Measurements from ENCODE around the gene TMC1. TPM values are rescaled to one million over a fixed set of nuclear protein-coding genes. Genes with fewer than 3 reads are reported as not detected.
"Not testable (repeated sequence)": the region's sequence is repeated elsewhere in the genome, so short reads cannot be mapped to it uniquely, and the experiment has no call there.

TMC1 gene
- total RNA-seq, 2 experiments from 2014 or later, result not detected

- Histone ChIP-seq H3K4me3 (ENCODE audit: low read length) (no peak overlapping the region), H3K27me3 (ENCODE audit: control insufficient read depth in 1 of 2, insufficient read depth in 2 of 2, low read length in 2 of 2) (peaks cover 0 to 2% of the 10 kb centered on the region in 2 experiments), H3K36me3 (ENCODE audit: insufficient read depth, low read length) (no peaks in the 10 kb centered on the region), H3K4me1 (ENCODE audit: insufficient read depth, low read length) (no peaks in the 10 kb centered on the region), H3K27ac (ENCODE audit: low read depth in 1 of 2, low read length in 2 of 2) (no peak overlapping the region), H3K9me3 (ENCODE audit: control insufficient read depth in 1 of 2, insufficient read depth in 1 of 2, low read length in 2 of 2) (no peaks in the 10 kb centered on the region)
- TF ChIP-seq, protein P1, sequence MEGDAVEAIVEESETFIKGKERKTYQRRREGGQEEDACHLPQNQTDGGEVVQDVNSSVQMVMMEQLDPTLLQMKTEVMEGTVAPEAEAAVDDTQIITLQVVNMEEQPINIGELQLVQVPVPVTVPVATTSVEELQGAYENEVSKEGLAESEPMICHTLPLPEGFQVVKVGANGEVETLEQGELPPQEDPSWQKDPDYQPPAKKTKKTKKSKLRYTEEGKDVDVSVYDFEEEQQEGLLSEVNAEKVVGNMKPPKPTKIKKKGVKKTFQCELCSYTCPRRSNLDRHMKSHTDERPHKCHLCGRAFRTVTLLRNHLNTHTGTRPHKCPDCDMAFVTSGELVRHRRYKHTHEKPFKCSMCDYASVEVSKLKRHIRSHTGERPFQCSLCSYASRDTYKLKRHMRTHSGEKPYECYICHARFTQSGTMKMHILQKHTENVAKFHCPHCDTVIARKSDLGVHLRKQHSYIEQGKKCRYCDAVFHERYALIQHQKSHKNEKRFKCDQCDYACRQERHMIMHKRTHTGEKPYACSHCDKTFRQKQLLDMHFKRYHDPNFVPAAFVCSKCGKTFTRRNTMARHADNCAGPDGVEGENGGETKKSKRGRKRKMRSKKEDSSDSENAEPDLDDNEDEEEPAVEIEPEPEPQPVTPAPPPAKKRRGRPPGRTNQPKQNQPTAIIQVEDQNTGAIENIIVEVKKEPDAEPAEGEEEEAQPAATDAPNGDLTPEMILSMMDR (IDR thresholded peaks at IDR 0.05), result no peak
- DNase-seq (no peak), ATAC-seq (ENCODE audit: poor library complexity) (no peak)
- no peaks in the 10 kb centered on the region for H3K9me3 Mint-ChIP-seq
- no peaks in the 10 kb centered on the region for H3K4me1 Mint-ChIP-seq (ENCODE audit: low read depth)
- no peaks in the 10 kb centered on the region for H3K36me3 Mint-ChIP-seq (ENCODE audit: low read depth)
- intact Hi-C loops (cut with DNase I, micrococcal nuclease), result no loop called here
- H3K27me3 Mint-ChIP-seq, result no peaks in the 10 kb centered on the region
- ChIA-PET CTCF (interaction anchor here (1.0 kb wide), 1 partner anchor 225 kb away, joined by 4 read pairs; no protein-coding TSS in a partner anchor), POLR2A (no interaction called here)
- no peak overlapping the region for H3K27ac Mint-ChIP-seq
- H3K4me3 Mint-ChIP-seq, result no peak overlapping the region
These were observed 336.2 kb downstream of the TMC1 start for GRCh38 chr9:72857624-72857996.

DNA sequence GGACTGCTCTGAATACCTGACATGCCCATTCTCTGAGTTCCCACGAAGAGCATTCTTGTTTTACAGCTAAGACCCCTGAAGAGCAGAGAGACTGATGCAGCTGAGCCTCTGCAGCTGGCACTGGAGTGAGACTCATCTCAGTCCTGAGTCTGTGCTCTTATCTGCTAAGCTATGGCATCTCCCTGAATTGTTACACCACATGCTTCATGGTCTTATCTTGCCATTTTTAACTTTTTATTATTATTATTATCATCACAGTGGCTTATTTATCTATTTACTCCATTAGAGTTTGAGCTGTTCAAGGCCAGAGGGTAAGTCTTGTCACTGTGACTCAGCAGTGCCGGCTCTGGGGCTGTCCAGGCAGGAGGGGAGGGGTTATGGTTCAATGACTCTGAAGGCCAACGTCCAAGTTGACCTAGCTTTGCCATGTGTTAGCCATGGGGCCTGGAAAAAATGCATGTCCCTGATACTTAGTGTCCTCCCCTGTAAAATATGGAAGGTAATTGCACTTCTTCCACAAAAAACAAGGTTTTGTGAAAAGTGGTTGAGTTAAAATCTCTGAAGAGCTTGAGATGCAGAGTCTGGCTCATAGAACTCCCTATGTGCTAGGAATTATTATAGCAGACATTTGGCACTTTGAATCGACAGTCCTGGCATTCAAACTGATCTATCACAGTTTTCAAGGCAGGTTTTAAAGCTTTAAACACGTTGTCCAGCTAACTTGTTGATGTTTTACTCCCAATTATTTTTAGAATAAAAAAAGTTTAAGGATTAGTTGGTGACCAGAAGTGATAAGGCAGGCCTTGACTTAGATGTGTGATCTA, 336.9 kb downstream of the TMC1 start:
- intact Hi-C loops (cut with DNase I, micrococcal nuclease), result no loop called here
- ChIA-PET CTCF (no interaction called here), POLR2A (no interaction called here)
- no peaks in the 10 kb centered on the region for H3K9me3 ChIP-seq (ENCODE audit: control insufficient read depth in 1 of 2, insufficient read depth in 1 of 2, low read length in 2 of 2)
- TF ChIP-seq, protein P1 (IDR thresholded peaks at IDR 0.05), result no peak
- no peak overlapping the region for H3K4me3 ChIP-seq (ENCODE audit: low read length)
- Mint-ChIP-seq H3K4me1 (ENCODE audit: low read depth) (no peaks in the 10 kb centered on the region), H3K36me3 (ENCODE audit: low read depth) (no peaks in the 10 kb centered on the region), H3K27me3 (peaks cover 5% of the 10 kb centered on the region), H3K4me3 (no peak overlapping the region), H3K9me3 (no peaks in the 10 kb centered on the region), H3K27ac (no peak overlapping the region)
- H3K27ac ChIP-seq (ENCODE audit: low read depth in 1 of 2, low read length in 2 of 2), result no peak overlapping the region
- no peaks in the 10 kb centered on the region for H3K4me1 ChIP-seq (ENCODE audit: insufficient read depth, low read length)
- H3K27me3 ChIP-seq (ENCODE audit: control insufficient read depth in 1 of 2, insufficient read depth in 2 of 2, low read length in 2 of 2), result peaks cover 0 to 2% of the 10 kb centered on the region in 2 experiments
- H3K36me3 ChIP-seq (ENCODE audit: insufficient read depth, low read length), result no peaks in the 10 kb centered on the region
- ATAC-seq (ENCODE audit: poor library complexity) (no peak), DNase-seq (no peak)

GRCh38 chr9:72862788-72863187, 341.4 kb downstream of the TMC1 start:
- ATAC-seq (ENCODE audit: poor library complexity); H3K4me1 ChIP-seq (ENCODE audit: insufficient read depth, low read length); H3K9me3 ChIP-seq (ENCODE audit: control insufficient read depth in 1 of 2, insufficient read depth in 1 of 2, low read length in 2 of 2); H3K4me3 ChIP-seq (ENCODE audit: low read length); DNase-seq; H3K36me3 Mint-ChIP-seq (ENCODE audit: low read depth); H3K9me3 Mint-ChIP-seq; H3K4me3 Mint-ChIP-seq; POLR2A ChIA-PET; H3K27ac ChIP-seq (ENCODE audit: low read depth in 1 of 2, low read length in 2 of 2); intact Hi-C loops (cut with DNase I, micrococcal nuclease); H3K27me3 Mint-ChIP-seq; H3K27ac Mint-ChIP-seq; H3K4me1 Mint-ChIP-seq (ENCODE audit: low read depth); H3K36me3 ChIP-seq (ENCODE audit: insufficient read depth, low read length); CTCF ChIA-PET; H3K27me3 ChIP-seq (ENCODE audit: control insufficient read depth in 1 of 2, insufficient read depth in 2 of 2, low read length in 2 of 2): not testable (repeated sequence)
